A673 (cell line): ENCODE measurements around the gene PTRH2.

ENCODE experiments used
- EZH2 ChIP-seq: fragments of 200-600 bp; sonication (generic); IDR thresholded peaks from 2 replicates; pipeline ENCODE4 v1.6.1; 2017; ENCODE audit warnings: borderline replicate concordance, low read depth, mild to moderate bottlenecking, mixed read lengths, antibody characterized with exemption, low read length; ENCODE audit not compliant: poor library complexity, severe bottlenecking
- TF ChIP-seq, protein P1 (sequence below): fragments of 300-800, 200-600 bp; sonication (generic); conservative IDR thresholded peaks from 2 replicates; pipeline ENCODE4 v1.5.1; 2017; ENCODE audit warnings: low read depth, mild to moderate bottlenecking, antibody characterized with exemption, low read length, moderate library complexity, mixed read lengths

GRCh38 chr17:59707971-59708430 is 771 bp upstream of the PTRH2 start:
- TF ChIP-seq, protein P1, sequence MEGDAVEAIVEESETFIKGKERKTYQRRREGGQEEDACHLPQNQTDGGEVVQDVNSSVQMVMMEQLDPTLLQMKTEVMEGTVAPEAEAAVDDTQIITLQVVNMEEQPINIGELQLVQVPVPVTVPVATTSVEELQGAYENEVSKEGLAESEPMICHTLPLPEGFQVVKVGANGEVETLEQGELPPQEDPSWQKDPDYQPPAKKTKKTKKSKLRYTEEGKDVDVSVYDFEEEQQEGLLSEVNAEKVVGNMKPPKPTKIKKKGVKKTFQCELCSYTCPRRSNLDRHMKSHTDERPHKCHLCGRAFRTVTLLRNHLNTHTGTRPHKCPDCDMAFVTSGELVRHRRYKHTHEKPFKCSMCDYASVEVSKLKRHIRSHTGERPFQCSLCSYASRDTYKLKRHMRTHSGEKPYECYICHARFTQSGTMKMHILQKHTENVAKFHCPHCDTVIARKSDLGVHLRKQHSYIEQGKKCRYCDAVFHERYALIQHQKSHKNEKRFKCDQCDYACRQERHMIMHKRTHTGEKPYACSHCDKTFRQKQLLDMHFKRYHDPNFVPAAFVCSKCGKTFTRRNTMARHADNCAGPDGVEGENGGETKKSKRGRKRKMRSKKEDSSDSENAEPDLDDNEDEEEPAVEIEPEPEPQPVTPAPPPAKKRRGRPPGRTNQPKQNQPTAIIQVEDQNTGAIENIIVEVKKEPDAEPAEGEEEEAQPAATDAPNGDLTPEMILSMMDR, result no peak
- no peak for TF ChIP-seq EZH2
